A549 treated with CORT108297 at 1 μM for 4 hours (cell line): ENCODE measurements around the gene USP30. TPM values are rescaled to one million over a fixed set of nuclear protein-coding genes. Genes with fewer than 3 reads are reported as not detected.

ENCODE experiments used
- total RNA-seq: library from RNA; stranded (reverse); fragments of 200-300 nt; extraction: Qiagen RNA extraction; gene quantifications from 5 replicates; pipeline ENCODE4 v1.2.3, GENCODE V29; 2022

USP30 gene
- total RNA-seq = 6.8 to 8.8 TPM (median 7.9 TPM) in 5 replicates

GRCh38 chr12:109052414-109053323 is at the start of gene USP30:
Gene USP30 (plus strand): TSS chr12:109052576. CDS start chr12:109052679, 103 bp downstream.

GRCh38 chr12:109020796-109021380 is 31.5 kb upstream of the USP30 start, which contains the start of gene SVOP:
Gene SVOP (minus strand): TSS chr12:109021068. CDS start chr12:109020868, 200 bp downstream.

GRCh38 chr12:109093022-109093918 is 40.9 kb downstream of the USP30 start, which contains the start of gene ALKBH2:
Gene ALKBH2 (minus strand): TSS chr12:109093472. CDS start chr12:109092786, 686 bp downstream.

GRCh38 chr12:109097435-109098182 is 45.2 kb downstream of the USP30 start, which contains the start of gene UNG:
Gene UNG (plus strand): TSS chr12:109097597. CDS start chr12:109097680, 83 bp downstream.

GRCh38 chr12:109115758-109116610 is 63.6 kb downstream of the USP30 start, which contains the start of gene ACACB:
Gene ACACB (plus strand): TSS chr12:109116587. CDS start chr12:109139406, 22,819 bp downstream.

Other genes with a start within 250 kb of the USP30 start
- gene SSH1, start 195.0 kb upstream of the USP30 start, total RNA-seq = 15.2 to 28.1 TPM (median 20.8 TPM) in 5 replicates
- gene DAO, start 172.5 kb upstream of the USP30 start, total RNA-seq = not detected in 5 replicates
- gene SVOP, start 31.5 kb upstream of the USP30 start, total RNA-seq = 0.01 TPM in 1 of 5 replicates, not detected in the others
- 41.7 to 48.4 TPM (median 46.7 TPM) in 5 replicates for gene ALKBH2, start 40.9 kb downstream of the USP30 start, total RNA-seq
- 80.9 to 88.4 TPM (median 86.1 TPM) in 5 replicates for gene UNG, start 45.0 kb downstream of the USP30 start, total RNA-seq
- gene ACACB, start 64.0 kb downstream of the USP30 start, total RNA-seq = 6.0 to 9.1 TPM (median 7.7 TPM) in 5 replicates